MG63 (cell line): ENCODE results near the gene BACE1. TPM values are rescaled to one million over a fixed set of nuclear protein-coding genes. Genes with fewer than 3 reads are reported as not detected.
A peak's percentile ranks its signal among the peaks of the same experiment; 100 is the strongest.
"Not testable (repeated sequence)": the region's sequence is repeated elsewhere in the genome, so short reads cannot be mapped to it uniquely, and the experiment has no call there.

Experiments used
- DNase-seq: peaks from one replicate; pipeline ENCODE4 v3.0.0-alpha.2; 2020
- H3K27me3 ChIP-seq: fragments of 250-450 bp; sonication (Bioruptor Pico); 2 replicates; pipeline ENCODE4 v1.5.1; 2020; ENCODE audit warnings: mild to moderate bottlenecking, moderate library complexity
- H3K36me3 ChIP-seq: fragments of 250-450 bp; sonication (Bioruptor Pico); 2 replicates; pipeline ENCODE4 v1.5.1; 2020; ENCODE audit warnings: mild to moderate bottlenecking, moderate library complexity
- H3K4me3 ChIP-seq: fragments of 250-450 bp; sonication (Bioruptor Pico); 2 replicates; pipeline ENCODE4 v1.5.1; 2020; ENCODE audit warnings: mild to moderate bottlenecking, moderate library complexity
- H3K9me3 ChIP-seq: fragments of 250-450 bp; sonication (Bioruptor Pico); 2 replicates; pipeline ENCODE4 v1.5.1; 2020; ENCODE audit warnings: mild to moderate bottlenecking, moderate library complexity
- total RNA-seq: library from RNA; depleted of rRNA; stranded (reverse); fragments of >200 nt; shearing (Covaris generic); gene quantifications from 2 replicates; pipeline ENCODE4 v1.2.3, GENCODE V29; 2014; ENCODE audit warnings: low replicate concordance; rRNA removed

BACE1 gene
- 7.6 and 9.1 TPM in 2 replicates for total RNA-seq

GRCh38 chr11:117316197-117316961, at the start of gene BACE1:
Gene BACE1, minus strand, starts transcription at chr11:117316256. Its CDS starts 461 bp downstream, at chr11:117315795.
- peak; percentile 89 for DNase-seq
- Histone ChIP-seq H3K4me3 (peak within 1 kb of the TSS; percentile 79), H3K9me3 (no peaks in the 10 kb centered on the region), H3K27me3 (no peaks in the 10 kb centered on the region), H3K36me3 (0 out of 2 replicates have a peak, but pooled peaks cover 2% of the 10 kb centered on the region)

DNA sequence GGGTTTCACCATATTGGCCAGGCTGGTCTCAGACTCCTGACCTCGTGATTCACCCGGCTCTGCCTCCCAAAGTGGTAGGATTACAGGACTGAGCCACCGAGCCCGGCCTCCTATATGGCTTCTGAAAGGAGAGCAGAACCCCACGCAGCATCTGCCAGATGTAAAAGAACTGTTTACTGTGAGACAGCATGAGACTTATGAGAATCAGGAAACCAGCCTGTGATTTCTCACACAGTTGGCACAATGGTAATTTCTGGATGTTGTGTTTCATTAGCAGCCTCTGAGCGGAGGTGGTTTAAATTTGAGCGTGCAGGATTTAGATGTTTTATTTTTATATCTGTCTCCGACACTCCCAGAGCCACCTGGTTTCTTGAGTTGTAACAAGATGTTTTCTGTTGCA, 45.4 kb upstream of the BACE1 start:
- Histone ChIP-seq H3K9me3 (no peaks in the 10 kb centered on the region), H3K4me3 (no peak overlapping the region), H3K36me3 (peaks cover 40% of the 10 kb centered on the region), H3K27me3 (no peaks in the 10 kb centered on the region)
- no peak for DNase-seq

DNA sequence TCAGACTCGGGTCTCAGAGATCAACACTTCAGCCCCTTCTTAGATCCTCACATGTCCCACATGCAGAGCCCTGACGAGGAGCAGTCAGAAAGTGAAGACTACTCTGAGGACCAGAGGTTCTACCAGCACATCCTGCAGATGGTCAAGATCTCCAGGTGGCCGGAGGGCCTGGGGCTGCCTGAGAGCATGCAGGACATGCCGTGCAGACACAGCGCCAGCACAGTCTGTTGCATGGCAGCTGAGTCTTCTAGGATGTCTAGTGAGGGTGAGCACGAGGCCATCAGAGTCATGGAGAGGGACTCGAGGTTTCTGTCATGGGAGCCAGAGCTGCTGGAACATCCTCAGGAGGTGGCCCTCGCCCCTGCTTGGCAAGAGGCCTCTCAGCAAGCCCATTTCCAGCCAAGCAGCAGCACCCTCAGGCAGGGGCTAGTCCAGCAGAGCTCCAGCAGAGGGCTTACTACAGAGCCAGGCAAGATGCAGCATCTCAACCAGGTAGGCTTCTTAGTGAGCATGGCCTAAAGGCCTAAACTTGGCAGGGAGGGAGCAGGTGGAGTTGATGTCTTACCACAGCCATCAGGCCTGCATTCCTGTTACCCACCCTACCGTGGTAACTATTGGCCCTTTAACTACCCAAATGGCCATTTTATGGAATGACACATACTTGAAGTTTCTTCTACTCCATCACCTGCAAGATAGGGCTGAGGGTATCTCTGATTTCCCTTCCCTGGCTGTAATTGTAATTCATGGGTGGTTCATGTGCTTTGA, 40.3 kb upstream of the BACE1 start:
- no peak overlapping the region for H3K4me3 ChIP-seq
- no peak for DNase-seq
- peaks cover 22% of the 10 kb centered on the region for H3K36me3 ChIP-seq
- no peaks in the 10 kb centered on the region for H3K27me3 ChIP-seq
- no peaks in the 10 kb centered on the region for H3K9me3 ChIP-seq

- Histone ChIP-seq H3K27me3 (no peaks in the 10 kb centered on the region), H3K9me3 (no peaks in the 10 kb centered on the region), H3K4me3 (no peak overlapping the region), H3K36me3 (peaks cover 30% of the 10 kb centered on the region)
- no peak for DNase-seq
Measured at GRCh38 chr11:117354550-117354949, 38.5 kb upstream of the BACE1 start.

DNA sequence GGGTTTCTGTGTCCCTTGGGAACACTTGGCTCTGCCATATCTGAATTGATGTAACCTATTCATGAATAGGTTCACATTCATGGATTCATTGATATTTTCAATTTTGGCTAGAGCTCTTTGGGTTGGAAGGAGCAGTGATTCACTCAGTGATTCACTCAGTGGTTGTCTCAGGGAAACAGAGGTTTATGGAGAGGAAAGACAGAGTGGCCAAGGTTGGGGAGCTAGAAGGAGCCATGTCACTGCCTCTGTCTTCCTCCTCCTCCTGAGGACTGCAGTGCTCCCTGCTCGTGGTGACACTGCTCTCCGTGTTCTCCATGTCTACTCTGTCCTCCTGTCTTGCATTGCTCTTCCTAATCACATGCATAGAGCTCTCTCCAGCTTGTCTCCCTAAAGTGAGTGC, 29.0 kb upstream of the BACE1 start:
- no peak for DNase-seq
- Histone ChIP-seq H3K27me3 (no peaks in the 10 kb centered on the region), H3K4me3 (no peak overlapping the region), H3K36me3 (peaks cover 46% of the 10 kb centered on the region), H3K9me3 (no peaks in the 10 kb centered on the region)

DNA sequence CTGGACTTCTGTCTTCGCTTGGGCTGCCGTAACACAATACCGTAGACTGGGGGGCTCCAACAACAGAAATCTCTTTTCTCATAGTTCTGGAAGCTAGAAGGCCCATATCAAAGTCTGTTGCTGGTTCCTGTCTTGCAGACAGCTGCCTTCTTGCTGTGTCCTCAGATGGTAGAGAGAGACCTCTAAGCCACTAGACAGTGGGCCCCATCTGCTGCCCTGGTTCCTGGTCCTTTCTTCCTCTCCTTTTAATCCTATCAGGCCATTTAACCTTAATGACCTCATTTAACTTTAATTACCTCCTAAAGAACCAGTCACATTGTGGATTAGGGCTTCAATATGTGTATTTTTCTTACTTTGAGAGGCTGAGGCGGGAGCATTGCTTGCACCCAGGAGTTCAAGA, 21.0 kb upstream of the BACE1 start:
- DNase-seq, result no peak

DNA sequence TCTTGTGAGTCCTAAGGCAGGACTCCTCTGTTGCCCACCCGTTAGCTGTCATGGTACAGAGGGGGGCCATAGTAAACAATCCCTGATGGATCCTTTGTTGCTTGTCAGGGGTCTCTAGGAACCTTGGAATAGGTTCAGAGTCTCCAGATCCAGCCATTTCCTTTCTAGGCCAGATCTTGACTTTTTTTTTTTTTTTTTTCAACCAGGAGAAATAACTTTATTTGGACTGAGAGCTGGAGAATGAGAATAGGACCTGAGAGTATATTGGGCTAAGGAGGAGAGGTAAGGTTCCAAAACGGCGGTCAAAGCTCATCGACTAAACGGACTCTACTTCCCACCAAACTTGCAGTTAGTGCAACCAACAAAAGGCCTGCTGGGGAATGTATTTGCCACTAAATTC, 19.3 kb upstream of the BACE1 start:
- no peak for DNase-seq
- Histone ChIP-seq H3K9me3 (no peaks in the 10 kb centered on the region), H3K36me3 (peaks cover 11% of the 10 kb centered on the region), H3K27me3 (no peaks in the 10 kb centered on the region), H3K4me3 (no peak overlapping the region)

More for the DNA sequence above, 21.0 kb upstream of the BACE1 start:
- peaks cover 17% of the 10 kb centered on the region for H3K36me3 ChIP-seq
- H3K4me3 ChIP-seq, result no peak overlapping the region
- H3K9me3 ChIP-seq, result no peaks in the 10 kb centered on the region
- no peaks in the 10 kb centered on the region for H3K27me3 ChIP-seq

- no peak for DNase-seq
- Histone ChIP-seq H3K9me3 (no peaks in the 10 kb centered on the region), H3K36me3 (peaks cover 7% of the 10 kb centered on the region), H3K27me3 (no peaks in the 10 kb centered on the region), H3K4me3 (no peak overlapping the region)
Measured at GRCh38 chr11:117334896-117335295, 18.8 kb upstream of the BACE1 start.

- Histone ChIP-seq H3K9me3 (no peaks in the 10 kb centered on the region), H3K36me3 (peaks cover 1% of the 10 kb centered on the region; the same call in 1 of the 2 replicates), H3K27me3 (no peaks in the 10 kb centered on the region), H3K4me3 (no peak overlapping the region)
- DNase-seq, result no peak
Measured at GRCh38 chr11:117333917-117334316, 17.9 kb upstream of the BACE1 start.

DNA sequence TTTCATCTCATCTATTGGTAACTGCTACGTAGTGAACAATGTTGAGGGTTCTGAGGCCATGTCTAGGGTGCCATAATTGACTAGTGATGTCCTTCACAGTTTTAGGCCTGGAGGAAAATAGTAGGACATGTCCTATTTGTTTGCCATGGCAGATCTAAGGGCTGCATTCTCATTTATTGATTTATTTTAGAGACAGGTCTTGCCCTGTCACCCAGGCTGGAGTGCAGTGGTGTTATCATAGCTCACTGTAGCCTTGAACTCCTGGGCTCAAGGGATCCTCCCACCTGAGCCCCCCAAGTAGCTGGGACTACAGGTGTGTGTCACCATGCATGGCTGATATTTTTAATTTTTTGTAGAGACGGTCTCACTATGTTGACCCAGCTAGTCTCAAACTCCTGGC, 16.8 kb upstream of the BACE1 start:
- Histone ChIP-seq H3K4me3 (no peak overlapping the region), H3K9me3 (no peaks in the 10 kb centered on the region), H3K27me3 (no peaks in the 10 kb centered on the region), H3K36me3 (no peaks in the 10 kb centered on the region; the same call in 1 of the 2 replicates)
- no peak for DNase-seq

GRCh38 chr11:117328375-117329010, 12.4 kb upstream of the BACE1 start:
- Histone ChIP-seq H3K36me3 (no peaks in the 10 kb centered on the region; the same call in 1 of the 2 replicates), H3K27me3 (no peaks in the 10 kb centered on the region), H3K9me3 (no peaks in the 10 kb centered on the region), H3K4me3 (peak overlapping the region; percentile 67)
- DNase-seq, result no peak

- H3K9me3 ChIP-seq, result no peaks in the 10 kb centered on the region
- no peaks in the 10 kb centered on the region for H3K27me3 ChIP-seq
- DNase-seq, result peak; percentile 98
- H3K36me3 ChIP-seq, result no peaks in the 10 kb centered on the region; the same call in 1 of the 2 replicates
- H3K4me3 ChIP-seq, result peak within 1 kb of the TSS; percentile 67
Measured at GRCh38 chr11:117327567-117328374, 11.7 kb upstream of the BACE1 start, which contains the start of gene CEP164. Gene CEP164, plus strand, starts transcription at chr11:117327854. Its CDS starts 10,733 bp downstream, at chr11:117338587.

DNA sequence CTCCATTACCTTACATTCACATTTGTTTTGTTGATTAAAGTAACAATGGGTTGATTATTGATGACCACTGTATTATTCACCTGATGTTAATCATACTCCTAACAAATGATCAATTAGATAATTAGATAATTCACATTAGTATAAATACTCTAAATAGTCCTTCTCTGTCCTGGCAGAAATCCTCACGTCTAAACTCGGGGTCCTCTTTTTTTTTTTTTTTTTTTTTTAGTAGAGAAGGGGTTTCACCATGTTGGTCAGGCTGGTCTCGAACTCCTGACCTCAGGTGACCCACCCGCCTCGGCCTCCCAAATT, 11.2 kb upstream of the BACE1 start:
- not testable (repeated sequence) for DNase-seq, H3K27me3 ChIP-seq

DNA sequence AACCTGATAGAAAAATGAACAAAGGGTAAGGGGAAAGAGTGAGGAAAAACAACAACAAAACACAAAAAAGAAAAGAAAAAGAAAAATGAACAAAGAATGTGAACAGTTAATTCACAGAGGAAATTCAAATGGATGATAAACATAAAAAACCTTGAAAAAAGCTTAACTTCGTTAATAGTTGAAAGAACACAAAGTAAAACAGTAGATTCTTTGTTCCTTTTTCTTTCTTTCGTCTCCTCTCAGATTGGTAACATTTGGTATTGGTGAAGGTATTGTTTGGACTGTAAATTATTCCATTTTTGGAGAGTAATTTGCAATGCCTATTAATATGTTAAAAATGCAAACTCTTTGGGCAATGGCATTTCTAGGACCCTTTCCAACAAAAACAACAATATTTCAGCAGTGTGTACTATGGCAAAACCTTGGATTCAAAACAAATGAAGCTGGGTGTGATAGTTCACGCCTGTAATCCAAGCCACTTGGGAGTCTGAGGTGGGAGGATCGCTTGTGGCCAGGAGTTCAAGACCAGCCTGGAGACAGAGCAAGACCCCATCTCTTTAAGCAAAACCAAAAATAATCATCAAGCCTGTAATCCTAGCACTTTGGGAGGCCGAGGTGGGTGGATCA, 3.3 kb upstream of the BACE1 start:
- Histone ChIP-seq H3K27me3 (no peaks in the 10 kb centered on the region), H3K4me3 (no peak overlapping the region), H3K9me3 (no peaks in the 10 kb centered on the region), H3K36me3 (no peaks in the 10 kb centered on the region)
- DNase-seq, result no peak

More for the DNA sequence above, 11.2 kb upstream of the BACE1 start:
- H3K9me3 ChIP-seq, H3K36me3 ChIP-seq: not testable (repeated sequence)
- peak overlapping the region; percentile 67 for H3K4me3 ChIP-seq

DNA sequence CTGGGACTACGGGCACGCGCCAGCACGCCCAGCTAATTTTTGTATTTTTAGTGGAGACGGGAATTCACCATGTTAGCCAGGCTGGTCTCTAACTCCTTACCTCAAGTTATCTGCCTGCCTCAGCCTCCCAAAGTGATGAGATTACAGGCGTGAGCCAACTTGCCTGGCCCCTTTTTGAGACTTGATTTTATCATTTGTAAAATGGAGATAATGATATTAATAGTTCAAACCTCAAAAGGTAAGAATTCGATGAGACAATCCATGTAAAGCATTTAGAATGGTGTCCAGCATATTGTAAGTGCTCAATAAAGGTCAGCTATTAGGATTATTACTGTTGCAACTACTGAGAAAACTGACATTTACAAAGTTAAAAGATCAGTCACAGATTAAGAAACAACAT, 2.7 kb upstream of the BACE1 start:
- Histone ChIP-seq H3K36me3 (0 out of 2 replicates have a peak, but pooled peaks cover 2% of the 10 kb centered on the region), H3K27me3 (no peaks in the 10 kb centered on the region), H3K4me3 (no peak overlapping the region), H3K9me3 (no peaks in the 10 kb centered on the region)
- no peak for DNase-seq
